Measurements from ENCODE around the gene EBF3.

The EBF3 gene

GRCh38 chr10:129887986-129888783, 75.9 kb downstream of the EBF3 start:
- no peak for DNase-seq

GRCh38 chr10:129887381-129887905, 76.6 kb downstream of the EBF3 start:
- DNase-seq: no peak

- no peak for DNase-seq
Measured at GRCh38 chr10:129886263-129886662, 77.8 kb downstream of the EBF3 start.

DNA sequence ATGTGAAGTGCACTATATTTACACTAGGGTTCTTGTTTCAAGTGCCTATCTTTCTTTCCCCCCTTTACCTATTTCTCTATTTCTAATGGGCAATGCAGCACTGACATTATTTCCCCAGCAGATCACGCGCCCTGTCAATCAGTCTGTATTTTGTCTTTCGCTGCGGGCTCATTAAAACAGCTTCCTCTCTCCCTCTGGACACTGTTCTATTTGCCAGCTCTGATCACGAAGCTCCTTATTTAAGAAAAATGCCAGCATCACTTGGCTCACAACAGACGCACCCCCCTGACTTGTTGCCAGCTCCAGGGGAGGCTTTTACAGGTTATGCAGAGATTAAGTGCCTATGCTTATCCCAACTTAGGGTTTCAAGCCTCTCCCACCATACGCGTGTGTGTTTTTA, 78.5 kb downstream of the EBF3 start:
- no peak for DNase-seq

DNA sequence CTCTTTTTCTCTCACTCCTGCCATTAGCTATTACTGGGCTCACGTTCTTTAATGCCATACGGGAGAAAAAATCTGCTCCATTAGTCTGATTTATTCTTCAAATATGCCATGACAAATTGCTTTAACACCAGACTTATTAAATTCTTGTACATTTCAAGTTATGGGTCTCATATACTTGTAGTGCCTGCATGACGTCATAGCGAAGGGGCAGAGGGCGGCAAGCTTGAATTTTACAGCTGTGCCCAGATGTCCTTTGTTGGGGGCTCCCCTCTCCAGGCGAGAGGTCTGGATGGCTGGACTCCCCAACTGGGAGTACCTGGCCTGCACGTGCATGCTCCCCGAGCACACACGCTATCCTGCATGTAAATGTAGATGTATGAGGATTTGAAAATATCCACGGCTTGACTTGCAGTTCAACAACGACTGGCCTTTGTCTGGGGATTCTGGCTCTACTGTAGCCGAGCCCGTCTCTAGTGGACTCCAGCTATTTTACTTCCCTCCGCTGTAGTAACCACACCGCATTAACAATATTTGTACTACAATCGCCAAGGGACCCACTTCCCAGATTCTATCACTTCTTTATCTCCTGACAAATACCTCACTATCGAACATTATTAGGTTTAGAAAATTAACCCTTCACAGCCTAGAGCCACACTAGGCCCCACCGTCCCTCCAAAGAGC, 79.5 kb downstream of the EBF3 start:
- DNase-seq: no peak

DNA sequence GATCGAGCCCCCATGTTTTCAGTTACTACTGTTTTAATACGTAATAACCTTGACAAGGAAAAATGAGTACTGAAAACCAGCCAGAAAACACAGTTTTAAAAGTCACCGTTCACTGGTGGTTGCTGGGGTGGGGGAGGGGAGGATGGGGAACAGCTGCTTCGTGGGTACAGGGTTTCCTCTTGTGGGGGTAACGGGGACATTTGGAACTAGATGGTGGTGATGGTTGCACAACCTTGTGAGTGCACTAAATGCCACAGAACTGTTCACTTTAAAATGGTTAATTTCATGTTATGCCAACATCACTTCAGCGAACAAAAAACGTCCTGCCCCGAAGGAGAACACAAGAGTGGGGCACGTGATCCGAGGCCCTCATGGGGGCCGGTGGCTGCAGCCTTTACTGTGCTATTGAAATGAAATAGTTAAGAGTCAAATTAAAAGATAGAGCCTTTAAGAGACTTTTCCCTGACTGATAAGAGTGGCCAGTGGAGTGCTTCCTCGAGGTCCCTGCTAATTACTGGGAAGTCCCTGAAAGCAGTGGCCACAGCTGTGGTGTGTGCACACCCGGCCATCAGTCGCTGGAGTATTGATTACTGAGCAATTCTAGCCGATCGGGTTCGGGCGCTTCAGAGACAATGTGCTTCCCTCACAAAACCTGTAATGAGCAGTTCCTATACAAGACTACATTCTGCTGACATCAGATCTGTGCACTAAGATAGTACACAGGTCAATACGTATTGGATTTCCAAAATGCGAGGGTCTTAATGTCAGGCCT, 80.3 kb downstream of the EBF3 start:
- DNase-seq: no peak

DNA sequence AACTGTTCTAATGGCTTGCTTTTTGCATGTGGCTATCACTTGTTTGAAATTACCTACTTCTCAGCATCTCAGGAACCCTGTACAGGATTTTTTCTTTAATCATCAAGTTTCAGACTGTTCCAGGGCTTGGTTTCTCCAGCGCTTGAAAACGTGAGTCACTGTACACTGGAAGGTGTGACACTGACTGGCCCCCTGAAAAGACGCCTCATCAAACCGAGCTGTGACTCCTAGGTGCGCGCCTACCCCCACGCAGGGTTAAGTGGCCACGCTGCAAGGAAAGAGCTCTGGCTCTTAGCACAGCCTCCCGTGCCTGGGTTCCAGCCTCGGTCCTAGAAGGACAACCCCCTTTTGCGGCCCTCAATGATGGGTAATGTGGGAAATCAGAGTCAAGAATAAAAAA, 81.0 kb downstream of the EBF3 start:
- no peak for DNase-seq

DNA sequence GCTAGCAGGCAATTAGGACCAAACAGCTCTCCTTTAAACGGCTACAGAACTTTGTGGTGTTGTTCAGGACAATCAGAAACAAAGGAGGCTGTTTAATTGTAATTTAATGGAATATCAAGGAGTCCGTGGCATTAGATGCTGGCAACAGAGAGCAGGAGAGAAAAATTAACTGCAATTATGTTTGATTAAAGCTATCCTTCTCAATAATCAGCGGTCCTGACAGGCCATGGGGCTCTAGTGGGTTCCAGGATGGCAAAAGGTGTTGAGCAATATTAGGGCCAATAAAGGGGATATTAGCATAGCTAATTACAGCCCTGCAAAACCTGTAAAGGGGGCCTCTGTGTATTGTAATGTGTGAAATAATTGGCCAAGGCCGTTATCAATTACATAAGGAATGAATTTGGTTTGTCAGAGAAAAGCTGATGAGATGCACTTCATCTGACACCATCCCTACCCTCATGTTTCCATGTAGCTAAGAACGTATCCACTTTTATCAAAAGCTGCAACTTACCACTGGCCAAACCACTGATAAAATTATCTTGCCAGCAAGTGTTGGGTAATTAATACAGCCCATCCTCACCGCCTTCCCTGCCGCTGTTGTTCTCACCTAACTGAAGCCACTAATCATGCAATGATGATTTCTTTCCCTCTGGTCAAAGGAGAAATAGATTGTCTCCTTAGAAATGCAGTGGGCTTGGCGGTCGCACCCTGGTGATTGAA, 81.6 kb downstream of the EBF3 start:
- DNase-seq: no peak

GRCh38 chr10:129881641-129882040, 82.4 kb downstream of the EBF3 start:
- DNase-seq: no peak

DNA sequence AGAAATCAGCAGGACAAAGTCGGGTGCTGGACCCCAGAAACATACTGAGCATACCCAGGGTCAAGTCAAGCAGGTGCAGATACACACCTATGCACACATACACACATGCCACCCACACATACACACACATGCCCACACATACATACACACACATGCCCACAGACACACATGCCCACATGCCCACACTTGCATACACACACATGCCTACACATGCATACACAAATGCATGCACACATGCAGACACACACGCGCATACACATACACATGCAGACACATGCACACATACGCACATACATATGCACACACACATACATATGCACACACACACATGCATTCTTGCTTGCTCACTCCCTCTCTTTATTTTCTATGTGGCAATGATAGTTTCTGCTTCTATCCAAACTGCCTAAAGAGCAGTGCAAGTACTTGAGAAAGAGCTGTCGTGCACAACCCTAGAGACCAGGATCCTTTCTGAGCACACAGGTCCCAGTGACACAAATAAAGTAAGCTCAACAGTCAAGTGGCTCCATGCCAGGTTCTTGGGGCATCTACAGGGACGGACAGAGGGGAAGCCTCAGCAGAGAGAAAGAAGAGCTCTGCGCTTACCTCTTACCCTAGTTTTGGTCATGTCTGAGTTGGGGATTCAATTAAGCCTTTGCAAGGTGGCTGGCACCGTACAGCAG, 83.7 kb downstream of the EBF3 start:
- DNase-seq: no peak

DNA sequence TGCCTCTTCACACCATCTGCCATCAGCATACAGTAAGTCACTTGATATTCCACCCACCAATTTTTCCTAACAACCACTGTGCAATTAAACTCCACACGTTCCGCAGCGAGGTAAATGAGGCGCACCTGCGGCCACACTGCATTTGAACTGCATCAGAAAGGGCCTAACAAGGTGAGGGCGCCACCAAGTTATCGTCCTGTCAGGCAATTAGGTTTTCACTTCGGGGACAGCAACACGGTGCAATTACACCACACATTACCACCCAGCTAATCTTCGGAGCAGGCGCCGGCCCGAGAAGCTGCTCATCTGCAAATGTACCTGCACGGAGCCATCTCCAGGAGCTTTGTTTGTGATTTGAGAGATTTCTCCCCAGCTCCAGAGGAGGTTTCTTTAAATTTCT, 84.4 kb downstream of the EBF3 start:
- no peak for DNase-seq

GRCh38 chr10:129878835-129879234, 85.2 kb downstream of the EBF3 start:
- DNase-seq: no peak

DNA sequence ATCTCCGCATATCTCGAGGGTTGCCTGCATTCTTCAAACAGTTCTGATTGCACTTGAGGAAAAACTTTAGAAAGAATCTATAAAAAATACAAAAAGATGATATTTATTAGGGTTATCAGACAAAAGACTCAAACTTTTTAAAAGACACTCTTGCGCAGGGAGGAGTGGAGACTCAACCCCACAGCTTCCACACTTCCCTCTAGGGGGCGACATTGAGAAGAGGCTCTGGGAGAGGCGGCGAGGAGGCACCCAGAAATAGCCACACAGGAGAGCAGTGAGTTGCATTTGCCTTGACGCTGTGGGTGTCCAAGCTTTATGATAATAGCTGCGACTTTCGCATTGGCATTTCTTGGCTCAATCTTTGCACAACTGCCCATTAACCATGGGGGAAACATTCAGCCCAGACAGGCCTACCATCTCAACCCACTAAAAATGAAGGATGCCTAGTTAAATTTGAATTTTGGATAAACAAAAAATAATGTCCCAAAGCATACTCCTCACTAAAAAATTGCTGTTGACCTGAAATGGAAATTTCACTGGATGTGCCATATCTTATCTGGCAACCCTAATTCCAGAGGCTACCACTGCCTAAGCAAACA, 86.2 kb downstream of the EBF3 start:
- peak; percentile 69 for DNase-seq

GRCh38 chr10:129876838-129877237, 87.2 kb downstream of the EBF3 start:
- no peak for DNase-seq

DNA sequence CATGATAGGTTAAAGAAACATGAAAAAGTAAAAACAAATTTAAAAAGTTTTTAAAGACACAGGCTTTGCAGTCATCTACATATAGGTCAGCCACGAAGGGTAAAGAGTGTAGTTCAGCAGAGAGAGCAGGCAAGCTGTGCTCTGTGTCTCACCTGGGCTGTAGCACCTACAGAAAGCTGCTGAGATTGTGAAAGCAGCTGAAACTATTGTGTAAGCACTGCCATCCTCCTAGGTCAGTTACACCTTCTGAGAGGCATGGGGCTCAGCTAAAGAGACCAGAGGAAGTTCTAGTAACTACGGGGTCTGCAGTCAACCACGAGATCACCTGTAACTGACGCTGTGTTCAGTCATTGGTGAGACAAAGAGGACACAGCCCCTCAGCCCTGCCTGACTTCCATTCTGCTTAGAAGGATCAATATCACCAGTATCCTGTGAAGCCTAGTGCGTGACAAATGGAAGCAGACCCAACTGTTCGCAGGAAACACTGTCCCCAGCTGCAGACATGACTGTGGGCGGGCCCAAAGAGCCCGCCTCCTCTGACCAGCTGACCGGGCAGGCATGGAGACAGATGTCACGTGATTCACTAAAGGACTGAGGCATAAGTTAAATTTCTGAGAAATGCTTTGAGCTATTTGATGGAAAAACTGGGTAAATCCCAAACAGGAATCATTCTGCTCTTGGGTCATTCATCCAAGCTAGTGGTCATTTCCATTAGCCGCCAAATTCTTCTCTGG, 87.9 kb downstream of the EBF3 start:
- DNase-seq: no peak

- no peak for DNase-seq
Measured at GRCh38 chr10:129873351-129873750, 90.7 kb downstream of the EBF3 start.

- DNase-seq: no peak
Measured at GRCh38 chr10:129871966-129872365, 92.1 kb downstream of the EBF3 start.

DNA sequence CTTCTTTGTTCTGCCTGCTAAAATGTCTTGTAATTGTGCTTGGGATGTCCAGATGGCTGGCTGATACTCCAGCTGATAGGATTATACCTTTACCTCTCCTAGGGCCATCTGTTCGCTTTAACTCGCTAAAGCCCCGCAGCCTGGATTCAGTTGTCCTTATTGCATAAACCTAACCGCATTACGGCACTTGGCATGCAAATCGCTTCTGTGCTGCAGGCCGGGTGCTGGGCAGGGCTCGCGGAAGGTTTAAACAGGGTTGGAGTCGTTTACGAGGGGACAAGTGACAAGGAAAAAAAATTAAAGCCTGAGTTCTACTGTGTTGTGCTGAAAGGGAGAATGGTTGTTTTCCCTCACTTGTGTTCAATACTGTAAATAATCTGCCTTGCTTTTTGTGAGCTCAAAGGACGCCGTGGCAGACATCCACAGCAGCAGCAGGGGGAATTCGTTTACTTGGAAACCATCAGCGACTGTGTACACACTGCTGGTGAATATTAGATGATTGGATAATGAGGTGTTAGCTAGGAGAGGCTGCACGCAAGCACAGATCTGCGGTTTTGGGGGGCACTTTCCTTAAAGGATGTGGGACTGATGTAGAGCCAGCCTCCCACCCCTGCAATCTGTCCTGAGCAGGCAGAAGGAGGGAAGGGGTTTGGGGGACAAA, 93.0 kb downstream of the EBF3 start:
- DNase-seq: no peak

- no peak for DNase-seq
Measured at GRCh38 chr10:129870474-129870757, 93.7 kb downstream of the EBF3 start.

DNA sequence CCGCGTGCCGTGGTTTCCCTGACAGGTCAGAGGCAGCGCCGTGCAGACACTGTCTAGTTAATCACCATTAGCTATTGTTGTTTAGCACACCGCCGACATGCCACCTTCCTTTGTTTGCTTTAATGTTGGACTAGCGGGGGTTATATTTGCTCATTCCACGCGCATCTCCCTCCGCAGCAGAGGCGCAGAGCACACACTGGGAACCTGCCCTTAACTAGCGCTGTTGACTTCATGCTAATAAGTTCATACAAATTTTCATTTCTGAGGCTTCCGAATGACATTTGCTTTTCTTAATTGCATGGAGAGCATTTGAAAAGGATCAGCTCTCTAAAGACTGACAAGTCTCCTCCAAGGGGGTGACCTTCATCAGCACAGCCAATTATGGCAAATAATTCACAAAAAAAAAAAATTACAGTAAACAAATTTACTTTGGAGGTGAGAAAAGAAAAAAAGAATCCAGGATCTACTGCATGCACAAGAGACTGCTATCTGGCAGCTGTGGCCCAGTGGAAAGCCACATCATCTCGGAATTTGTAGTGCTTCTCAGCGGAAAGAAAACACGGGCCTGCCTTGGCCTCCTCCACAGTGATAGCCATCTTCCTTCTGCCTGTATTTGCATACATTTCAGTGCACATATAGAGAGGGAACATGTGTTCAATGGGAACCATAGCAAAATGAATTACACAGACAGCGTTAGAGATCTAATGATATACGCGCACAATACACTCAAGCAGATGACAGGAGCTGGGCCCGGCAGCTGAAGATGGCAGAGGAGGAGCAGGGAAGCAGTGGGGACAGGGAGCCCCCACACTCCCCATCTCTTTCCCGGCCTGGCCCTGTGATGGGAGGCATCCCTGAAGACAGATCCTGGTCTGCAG, 94.2 kb downstream of the EBF3 start:
- no peak for DNase-seq

Measured in activated effector memory CD4-positive, alpha-beta T cell treated with anti-CD3 and anti-CD28 coated beads, Interleukin-2, amount 50 U/mL, for 16 hours (primary cell).